ENCODE measurements around the gene SH3PXD2B.
"Not testable (repeated sequence)": the region's sequence is repeated elsewhere in the genome, so short reads cannot be mapped to it uniquely, and the experiment has no call there.

Gene SH3PXD2B

GRCh38 chr5:172396220-172396619 is 58.1 kb downstream of the SH3PXD2B start:
- no peak for DNase-seq

- no peak for DNase-seq
Observed at GRCh38 chr5:172395483-172395882, 58.8 kb downstream of the SH3PXD2B start.

- DNase-seq: no peak
Observed at GRCh38 chr5:172389578-172390112, 64.7 kb downstream of the SH3PXD2B start.

GRCh38 chr5:172388246-172388733 is 66.0 kb downstream of the SH3PXD2B start:
- DNase-seq: no peak

GRCh38 chr5:172385707-172386106 is 68.6 kb downstream of the SH3PXD2B start:
- DNase-seq: no peak

- DNase-seq: no peak
Observed at GRCh38 chr5:172385010-172385563, 69.2 kb downstream of the SH3PXD2B start.

- DNase-seq: no peak
Observed at GRCh38 chr5:172383191-172383802, 71.0 kb downstream of the SH3PXD2B start.

GRCh38 chr5:172380987-172381643 is 73.2 kb downstream of the SH3PXD2B start:
- no peak for DNase-seq

- DNase-seq: no peak
Observed at GRCh38 chr5:172380301-172380986, 73.9 kb downstream of the SH3PXD2B start.

GRCh38 chr5:172379481-172379880 is 74.8 kb downstream of the SH3PXD2B start:
- DNase-seq: no peak

GRCh38 chr5:172377856-172378255 is 76.5 kb downstream of the SH3PXD2B start:
- DNase-seq: no peak

GRCh38 chr5:172377438-172377837 is 76.9 kb downstream of the SH3PXD2B start:
- DNase-seq: no peak

GRCh38 chr5:172374783-172375182 is 79.5 kb downstream of the SH3PXD2B start:
- DNase-seq: no peak

- no peak for DNase-seq
Observed at GRCh38 chr5:172373680-172374079, 80.6 kb downstream of the SH3PXD2B start.

- DNase-seq: no peak
Observed at GRCh38 chr5:172371684-172372083, 82.6 kb downstream of the SH3PXD2B start.

- DNase-seq: no peak
Observed at GRCh38 chr5:172370648-172371545, 83.4 kb downstream of the SH3PXD2B start.

GRCh38 chr5:172370237-172370640 is 84.1 kb downstream of the SH3PXD2B start:
- no peak for DNase-seq

- not testable (repeated sequence) for DNase-seq
Observed at GRCh38 chr5:172368699-172369098, 85.6 kb downstream of the SH3PXD2B start.

GRCh38 chr5:172365948-172366608 is 88.2 kb downstream of the SH3PXD2B start:
- no peak for DNase-seq

GRCh38 chr5:172364773-172365172 is 89.6 kb downstream of the SH3PXD2B start:
- DNase-seq: no peak

- DNase-seq: no peak
Observed at GRCh38 chr5:172362755-172363154, 91.6 kb downstream of the SH3PXD2B start.

Data from GOT3 (cell line).